D721Med (cell line): ENCODE measurements around the gene RHOBTB1.
"Not testable (repeated sequence)": the region's sequence is repeated elsewhere in the genome, so short reads cannot be mapped to it uniquely, and the experiment has no call there.

Experiments
- DNase-seq: peaks from one replicate; pipeline ENCODE4 v3.0.0; 2011; ENCODE audit warnings: low spot score; ENCODE audit not compliant: insufficient read length
- FAIRE-seq: peaks from 2 replicates; lab custom pipeline; 2011; peaks lifted over from hg19 to GRCh38; lab: Jason Lieb, UNC
- CTCF ChIP-seq: IDR thresholded peaks from 2 replicates; pipeline ENCODE4 v1.5.1; 2012; ENCODE audit warnings: mild to moderate bottlenecking, control low read depth; ENCODE audit not compliant: insufficient read depth; ENCODE audit errors: missing control alignments

Gene RHOBTB1

GRCh38 chr10:60974463-60975149 is 30.6 kb upstream of the RHOBTB1 start:
- no peak for FAIRE-seq
- TF ChIP-seq CTCF: no peak
- DNase-seq: no peak

- no peak for TF ChIP-seq CTCF
- DNase-seq (no peak), FAIRE-seq (no peak)
Measured at GRCh38 chr10:60973086-60973485, 29.1 kb upstream of the RHOBTB1 start.

- FAIRE-seq, DNase-seq: not testable (repeated sequence)
Measured at GRCh38 chr10:60972181-60972580, 28.2 kb upstream of the RHOBTB1 start.

- TF ChIP-seq CTCF: no peak
- DNase-seq (no peak), FAIRE-seq (no peak)
Measured at GRCh38 chr10:60970526-60970925, 26.5 kb upstream of the RHOBTB1 start.

GRCh38 chr10:60968504-60968903 is 24.5 kb upstream of the RHOBTB1 start:
- no peak for FAIRE-seq

GRCh38 chr10:60967854-60968484 is 24.0 kb upstream of the RHOBTB1 start:
- no peak for FAIRE-seq
- no peak for TF ChIP-seq CTCF
- no peak for DNase-seq

More at GRCh38 chr10:60968504-60968903, 24.5 kb upstream of the RHOBTB1 start:
- no peak for DNase-seq
- no peak for TF ChIP-seq CTCF

GRCh38 chr10:60967260-60967659 is 23.3 kb upstream of the RHOBTB1 start:
- FAIRE-seq (no peak), DNase-seq (no peak)
- no peak for TF ChIP-seq CTCF

GRCh38 chr10:60965696-60966095 is 21.7 kb upstream of the RHOBTB1 start:
- FAIRE-seq (no peak), DNase-seq (no peak)
- TF ChIP-seq CTCF: no peak
